Measurements from ENCODE around the gene RAB27A. TPM values are rescaled to one million over a fixed set of nuclear protein-coding genes. Genes with fewer than 3 reads are reported as not detected.

The RAB27A gene
- total and polyA plus RNA-seq, 2 of the 8 experiments (the other 6 are each of a cell fraction or from before 2014, with no cell fraction given): 2.3 to 6.5 TPM

DNA sequence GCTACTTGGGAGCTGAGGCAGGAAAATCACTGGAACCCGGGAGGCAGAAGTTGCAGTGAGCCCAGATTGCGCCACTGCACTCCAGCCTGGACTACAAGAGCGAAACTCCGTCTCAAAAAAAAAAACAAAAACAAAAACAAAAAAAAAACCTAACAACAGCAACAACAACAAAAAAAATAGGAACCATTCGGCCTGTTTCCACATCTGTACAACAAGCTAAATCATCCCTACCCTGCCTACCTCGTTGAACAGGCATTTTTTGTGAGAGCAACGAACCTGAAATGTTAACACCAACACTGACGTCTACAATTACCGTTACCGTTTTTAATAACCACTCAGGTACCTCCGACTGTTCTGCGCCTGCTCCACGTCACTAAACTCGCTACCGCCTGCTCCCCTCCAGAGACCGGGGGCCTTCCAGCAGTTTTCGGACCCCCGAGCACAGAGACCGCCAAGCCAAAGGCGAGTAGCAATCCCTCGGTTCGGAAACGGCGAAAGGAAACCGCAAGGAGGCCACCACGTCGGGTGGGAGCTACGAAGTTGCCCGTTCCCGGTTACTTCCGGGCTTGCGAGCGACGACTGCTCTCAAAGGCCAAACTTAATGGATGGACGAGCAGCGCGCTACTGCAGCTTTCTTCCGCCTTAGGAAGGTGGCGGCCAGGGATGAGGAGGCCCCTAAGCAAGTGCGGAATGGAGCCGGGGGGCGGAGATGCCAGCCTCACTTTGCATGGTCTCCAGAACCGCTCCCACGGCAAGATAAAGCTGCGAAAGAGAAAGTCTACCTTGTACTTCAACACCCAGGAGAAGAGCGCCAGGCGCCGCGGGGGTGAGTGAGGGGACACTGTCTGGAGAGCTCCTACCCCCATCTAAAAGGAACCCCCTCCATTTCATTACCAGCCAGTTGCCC lies 29.2 kb upstream of the RAB27A start, which contains the start of the genes PIGB and PIGBOS1 (continued):
- TF ChIP-seq JUND (IDR thresholded peaks at IDR 0.05; ENCODE audit: low read length) (no peak), POLR2A (IDR thresholded peaks at IDR 0.05; ENCODE audit: control extremely low read depth in 1 of 2, low read depth in 2 of 2, low read length in 2 of 2) (peak; percentile 34 to 78), GTF2F1 (IDR thresholded peaks at IDR 0.05; ENCODE audit: borderline replicate concordance, low read depth, low read length) (no peak), NANOG (IDR thresholded peaks at IDR 0.05; ENCODE audit: insufficient read depth, low read depth, low read length, poor library complexity, severe bottlenecking) (no peak), JUN (IDR thresholded peaks at IDR 0.05; ENCODE audit: low read depth, low read length) (no peak), RXRA (IDR thresholded peaks at IDR 0.05; ENCODE audit: insufficient read depth, low read depth, low read length) (no peak), ASH2L (IDR thresholded peaks at IDR 0.05; ENCODE audit: low read length) (peak; percentile 97), CHD2 (IDR thresholded peaks at IDR 0.05; ENCODE audit: low read length) (no peak), POLR2AphosphoS5 (IDR thresholded peaks at IDR 0.05; ENCODE audit: low read depth, low read length) (peak; percentile 81), RAD21 (IDR thresholded peaks at IDR 0.05 in 1 of 2, conservative IDR thresholded peaks at IDR 0.05 in 1 of 2; ENCODE audit: low read depth in 2 of 2, low read length in 2 of 2) (peak in 1 of 2 experiments; percentile 19; a peak in 1 of 4 replicates), SAP30 (IDR thresholded peaks at IDR 0.05; ENCODE audit: insufficient read depth, insufficient replicate concordance, low read length) (peak; percentile 77), CTBP2 (IDR thresholded peaks at IDR 0.05; ENCODE audit: borderline replicate concordance, insufficient read depth, insufficient read length, low read length) (no peak), EGR1 (IDR thresholded peaks at IDR 0.05; ENCODE audit: borderline replicate concordance, low read depth, low read length) (no peak), KDM1A (IDR thresholded peaks at IDR 0.05; ENCODE audit: borderline replicate concordance, low read length) (no peak), TCF12 (IDR thresholded peaks at IDR 0.05; ENCODE audit: low read depth, low read length) (no peak), YY1 (IDR thresholded peaks at IDR 0.05; ENCODE audit: low read depth, low read length) (peak; percentile 67; the same call in 1 of the 2 replicates), RFX5 (IDR thresholded peaks at IDR 0.05; ENCODE audit: borderline replicate concordance, low read depth, low read length) (no peak), SRF (IDR thresholded peaks at IDR 0.05; ENCODE audit: low read depth, low read length) (no peak), CBX5 (IDR thresholded peaks at IDR 0.05; ENCODE audit: low read depth, low read length) (no peak), PHF8 (conservative IDR thresholded peaks at IDR 0.05; ENCODE audit: low read depth, low read length) (peak; percentile 71)
- TF ChIP-seq, protein P1, sequence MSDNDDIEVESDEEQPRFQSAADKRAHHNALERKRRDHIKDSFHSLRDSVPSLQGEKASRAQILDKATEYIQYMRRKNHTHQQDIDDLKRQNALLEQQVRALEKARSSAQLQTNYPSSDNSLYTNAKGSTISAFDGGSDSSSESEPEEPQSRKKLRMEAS (IDR thresholded peaks at IDR 0.05): peak; percentile 49
- TF ChIP-seq, protein P2, sequence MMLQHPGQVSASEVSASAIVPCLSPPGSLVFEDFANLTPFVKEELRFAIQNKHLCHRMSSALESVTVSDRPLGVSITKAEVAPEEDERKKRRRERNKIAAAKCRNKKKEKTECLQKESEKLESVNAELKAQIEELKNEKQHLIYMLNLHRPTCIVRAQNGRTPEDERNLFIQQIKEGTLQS (IDR thresholded peaks at IDR 0.05; ENCODE audit: insufficient read depth, low read depth, low read length): no peak
